WTC11 (cell line): ENCODE results near the gene CACNA2D3. TPM values are rescaled to one million over a fixed set of nuclear protein-coding genes. Genes with fewer than 3 reads are reported as not detected.

Source experiments
- ATAC-seq: fragments of 200-7000 bp; cut with Tn5 transposase; 2 replicates; pipeline ENCODE4 v1.10.0; 2021; ENCODE audit warnings: mild to moderate bottlenecking, moderate library complexity
- CTCF ChIA-PET: fragments of 300-600 bp; sonication (Branson Sonifier 250); formaldehyde crosslinking; loops from one replicate; lab custom pipeline; 2021; ENCODE audit warnings: antibody characterized with exemption; lab: Charles Lee
- POLR2A ChIA-PET: fragments of 350-600 bp; sonication (Branson Sonifier 250); formaldehyde crosslinking; loops from one replicate; lab custom pipeline; 2021; ENCODE audit warnings: antibody characterized with exemption; lab: Charles Lee
- DNase-seq: peaks from one replicate; pipeline ENCODE4 v3.0.0; 2021; ENCODE audit warnings: low spot score
- H3K27ac Mint-ChIP-seq: 2 replicates; pipeline ENCODE4 v1.8.0; 2021; ENCODE audit warnings: mixed read lengths
- H3K27me3 Mint-ChIP-seq: 2 replicates; pipeline ENCODE4 v1.8.0; 2021; ENCODE audit warnings: low read depth, mild to moderate bottlenecking, moderate library complexity, mixed read lengths
- H3K36me3 Mint-ChIP-seq: 2 replicates; pipeline ENCODE4 v1.8.0; 2021; ENCODE audit warnings: mixed read lengths
- H3K4me1 Mint-ChIP-seq: 2 replicates; pipeline ENCODE4 v1.8.0; 2022; ENCODE audit warnings: mixed read lengths
- H3K4me3 Mint-ChIP-seq: 2 replicates; pipeline ENCODE4 v1.8.0; 2021; ENCODE audit warnings: mild to moderate bottlenecking, moderate library complexity, mixed read lengths
- H3K9me3 Mint-ChIP-seq: 2 replicates; pipeline ENCODE4 v1.8.0; 2021; ENCODE audit warnings: mixed read lengths
- ATF1 ChIP-seq: sonication (generic); formaldehyde crosslinking; IDR thresholded peaks from 2 replicates; pipeline ENCODE4 v1.8.1; 2023; ENCODE audit warnings: mild to moderate bottlenecking, moderate library complexity, missing genetic modification reagents
- FOXJ3 ChIP-seq: sonication (generic); formaldehyde crosslinking; IDR thresholded peaks from 2 replicates; pipeline ENCODE4 v1.9.0; 2021; ENCODE audit warnings: missing genetic modification reagents, mild to moderate bottlenecking, borderline replicate concordance
- FOXP1 ChIP-seq: sonication (generic); formaldehyde crosslinking; IDR thresholded peaks from 2 replicates; pipeline ENCODE4 v1.8.0; 2022; ENCODE audit warnings: missing genetic modification reagents, mild to moderate bottlenecking, moderate library complexity, borderline replicate concordance
- GABPB1 ChIP-seq: sonication (generic); formaldehyde crosslinking; IDR thresholded peaks from 2 replicates; pipeline ENCODE4 v1.8.1; 2023; ENCODE audit warnings: mild to moderate bottlenecking, missing genetic modification reagents
- GRHL2 ChIP-seq: fragments of 250-450 bp; sonication (Bioruptor Pico); IDR thresholded peaks from 2 replicates; pipeline ENCODE4 v1.8.0; 2022; ENCODE audit warnings: mild to moderate bottlenecking, moderate library complexity; ENCODE audit not compliant: insufficient replicate concordance, severe bottlenecking
- JAZF1 ChIP-seq: fragments of 250-450 bp; sonication (Bioruptor Pico); IDR thresholded peaks from 2 replicates; pipeline ENCODE4 v1.9.0; 2021; ENCODE audit warnings: moderate library complexity, mild to moderate bottlenecking, inconsistent platforms
- MLX ChIP-seq: sonication (generic); formaldehyde crosslinking; IDR thresholded peaks from 2 replicates; pipeline ENCODE4 v1.8.1; 2023; ENCODE audit warnings: mild to moderate bottlenecking, missing genetic modification reagents, moderate library complexity
- TEAD1 ChIP-seq: sonication (generic); formaldehyde crosslinking; IDR thresholded peaks from 2 replicates; pipeline ENCODE4 v1.8.0; 2022; ENCODE audit warnings: mild to moderate bottlenecking, missing genetic modification reagents
- USF1 ChIP-seq: sonication (generic); formaldehyde crosslinking; IDR thresholded peaks from 2 replicates; pipeline ENCODE4 v1.8.0; 2022; ENCODE audit warnings: mild to moderate bottlenecking, missing genetic modification reagents
- ZBTB21 ChIP-seq: sonication (generic); formaldehyde crosslinking; IDR thresholded peaks from 2 replicates; pipeline ENCODE4 v1.8.1; 2023; ENCODE audit warnings: mild to moderate bottlenecking, missing genetic modification reagents, borderline replicate concordance
- ZBTB43 ChIP-seq: sonication (generic); formaldehyde crosslinking; IDR thresholded peaks from 2 replicates; pipeline ENCODE4 v1.8.1; 2023; ENCODE audit warnings: mild to moderate bottlenecking, missing genetic modification reagents
- ZNF121 ChIP-seq: sonication (generic); formaldehyde crosslinking; IDR thresholded peaks from 2 replicates; pipeline ENCODE4 v1.8.0; 2023; ENCODE audit warnings: missing genetic modification reagents
- ZNF219 ChIP-seq: sonication (generic); formaldehyde crosslinking; IDR thresholded peaks from 2 replicates; pipeline ENCODE4 v1.8.0; 2023; ENCODE audit warnings: missing genetic modification reagents, mild to moderate bottlenecking, borderline replicate concordance
- ZNF281 ChIP-seq: sonication (generic); formaldehyde crosslinking; IDR thresholded peaks from 2 replicates; pipeline ENCODE4 v1.8.0; 2023; ENCODE audit warnings: mild to moderate bottlenecking, missing genetic modification reagents
- ZNF512 ChIP-seq: sonication (generic); formaldehyde crosslinking; IDR thresholded peaks from 2 replicates; pipeline ENCODE4 v1.8.1; 2022; ENCODE audit warnings: missing genetic modification reagents, borderline replicate concordance
- total RNA-seq: library from RNA; stranded (reverse); gene quantifications from 3 replicates; pipeline ENCODE4 v1.2.3, GENCODE V29; 2021

Gene CACNA2D3
- total RNA-seq, 1 experiment from 2014 or later, result 5.0 TPM

- TF ChIP-seq ZNF512 (CRISPR knock-in tag) (no peak), FOXP1 (CRISPR knock-in tag) (no peak)
Measured at GRCh38 chr3:54211097-54211496, 88.7 kb downstream of the CACNA2D3 start (continued).

GRCh38 chr3:54212723-54213122 is 90.4 kb downstream of the CACNA2D3 start:
- ATAC-seq (0 out of 2 replicates have a peak, but pooled peaks have one; percentile 34), DNase-seq (no peak)
- peaks cover 3% of the 10 kb centered on the region; the same call in 1 of the 2 replicates for H3K4me1 Mint-ChIP-seq
- peaks cover 33% of the 10 kb centered on the region for H3K9me3 Mint-ChIP-seq
- H3K4me3 Mint-ChIP-seq, result no peak overlapping the region
- H3K27me3 Mint-ChIP-seq, result no peaks in the 10 kb centered on the region; the same call in 1 of the 2 replicates
- POLR2A ChIA-PET, result no interaction called here
- TF ChIP-seq ZNF512 (CRISPR knock-in tag) (no peak), ZNF219 (CRISPR knock-in tag) (no peak), ZBTB21 (CRISPR knock-in tag) (no peak), TEAD1 (no peak), ATF1 (CRISPR knock-in tag) (no peak), FOXJ3 (CRISPR knock-in tag) (no peak), USF1 (CRISPR knock-in tag) (no peak), GRHL2 (CRISPR knock-in tag) (no peak), JAZF1 (no peak), ZNF121 (no peak), MLX (CRISPR knock-in tag) (no peak), ZNF281 (no peak), ZBTB43 (CRISPR knock-in tag) (no peak), GABPB1 (no peak)
- no peak overlapping the region for H3K27ac Mint-ChIP-seq
- CTCF ChIA-PET, result no interaction called here
- peaks cover 7% of the 10 kb centered on the region for H3K36me3 Mint-ChIP-seq
